ENCODE measurements around the gene USP47. TPM values are rescaled to one million over a fixed set of nuclear protein-coding genes. Genes with fewer than 3 reads are reported as not detected.

Gene USP47
- total RNA-seq, 1 experiment from 2014 or later: 50.4 TPM

- no peaks in the 10 kb centered on the region for H3K9me3 ChIP-seq
- peaks cover 17% of the 10 kb centered on the region for H3K4me1 ChIP-seq
- intact Hi-C loops (cut with micrococcal nuclease; ENCODE audit: unreplicated experiment): no loop called here
- Mint-ChIP-seq H3K4me3 (ENCODE audit: unreplicated experiment) (no peak overlapping the region), H3K27ac (ENCODE audit: unreplicated experiment) (no peak overlapping the region), H3K9me3 (ENCODE audit: unreplicated experiment) (peaks cover 4% of the 10 kb centered on the region), H3K4me1 (ENCODE audit: low read depth, unreplicated experiment) (peaks cover 34% of the 10 kb centered on the region), H3K27me3 (ENCODE audit: insufficient read depth, unreplicated experiment) (no peaks in the 10 kb centered on the region), H3K36me3 (ENCODE audit: insufficient read depth, unreplicated experiment) (peaks cover 60% of the 10 kb centered on the region)
- H3K4me3 ChIP-seq (ENCODE audit: low read depth, low read length): no peak overlapping the region
- BruUV-seq (replicated peaks): no TSS peak
- ChIA-PET CTCF (no interaction called here), POLR2A (no interaction called here)
- DNase-seq: no peak
- peaks cover 4% of the 10 kb centered on the region; the same call in 1 of the 2 replicates for H3K36me3 ChIP-seq (ENCODE audit: control insufficient read depth, insufficient read depth, low read length)
- no peak for TF ChIP-seq CTCF (IDR thresholded peaks at IDR 0.05; ENCODE audit: insufficient read depth in 1 of 2, low read depth in 1 of 2, low read length in 1 of 2, severe bottlenecking in 1 of 2, unreplicated experiment in 1 of 2)
- no peaks in the 10 kb centered on the region for H3K27me3 ChIP-seq (replicated peaks; ENCODE audit: control insufficient read depth, insufficient read depth, low read length)
Measured at GRCh38 chr11:11983427-11983826, 141.7 kb downstream of the USP47 start.

- CTCF ChIA-PET: interaction anchor here (1.4 kb wide), 1 partner anchor 60 kb away, joined by 7 read pairs; no protein-coding TSS in a partner anchor
- intact Hi-C loops (cut with micrococcal nuclease; ENCODE audit: unreplicated experiment): no loop called here
- POLR2A ChIA-PET: no interaction called here
Measured at GRCh38 chr11:11984563-11984962, 142.8 kb downstream of the USP47 start.

GRCh38 chr11:11985016-11985715 is 143.4 kb downstream of the USP47 start:
- Mint-ChIP-seq H3K27ac (ENCODE audit: unreplicated experiment) (no peak overlapping the region), H3K4me1 (ENCODE audit: low read depth, unreplicated experiment) (peaks cover 23% of the 10 kb centered on the region), H3K4me3 (ENCODE audit: unreplicated experiment) (no peak overlapping the region), H3K27me3 (ENCODE audit: insufficient read depth, unreplicated experiment) (no peaks in the 10 kb centered on the region), H3K9me3 (ENCODE audit: unreplicated experiment) (no peaks in the 10 kb centered on the region), H3K36me3 (ENCODE audit: insufficient read depth, unreplicated experiment) (peaks cover 62% of the 10 kb centered on the region)
- TF ChIP-seq CTCF (IDR thresholded peaks at IDR 0.05; ENCODE audit: insufficient read depth in 1 of 2, low read depth in 1 of 2, low read length in 1 of 2, severe bottlenecking in 1 of 2, unreplicated experiment in 1 of 2): no peak
- no peak for DNase-seq
- ChIA-PET POLR2A (no interaction called here), CTCF (interaction anchor here (1.4 kb wide), 1 partner anchor 59 kb away, joined by 7 read pairs; no protein-coding TSS in a partner anchor)
- H3K36me3 ChIP-seq (ENCODE audit: control insufficient read depth, insufficient read depth, low read length): peaks cover 5% of the 10 kb centered on the region
- intact Hi-C loops (cut with micrococcal nuclease; ENCODE audit: unreplicated experiment): no loop called here
- H3K4me1 ChIP-seq: peaks cover 17% of the 10 kb centered on the region
- H3K9me3 ChIP-seq: no peaks in the 10 kb centered on the region
- BruUV-seq (replicated peaks): no TSS peak
- H3K27me3 ChIP-seq (replicated peaks; ENCODE audit: control insufficient read depth, insufficient read depth, low read length): no peaks in the 10 kb centered on the region
- no peak overlapping the region for H3K4me3 ChIP-seq (ENCODE audit: low read depth, low read length)

More at GRCh38 chr11:11984563-11984962, 142.8 kb downstream of the USP47 start:
- Histone ChIP-seq H3K36me3 (ENCODE audit: control insufficient read depth, insufficient read depth, low read length) (peaks cover 4% of the 10 kb centered on the region; the same call in 1 of the 2 replicates), H3K27me3 (replicated peaks; ENCODE audit: control insufficient read depth, insufficient read depth, low read length) (no peaks in the 10 kb centered on the region), H3K4me1 (peaks cover 22% of the 10 kb centered on the region), H3K9me3 (no peaks in the 10 kb centered on the region), H3K4me3 (ENCODE audit: low read depth, low read length) (no peak overlapping the region)
- Mint-ChIP-seq H3K36me3 (ENCODE audit: insufficient read depth, unreplicated experiment) (peaks cover 66% of the 10 kb centered on the region), H3K4me3 (ENCODE audit: unreplicated experiment) (no peak overlapping the region), H3K27ac (ENCODE audit: unreplicated experiment) (no peak overlapping the region), H3K9me3 (ENCODE audit: unreplicated experiment) (no peaks in the 10 kb centered on the region), H3K4me1 (ENCODE audit: low read depth, unreplicated experiment) (peaks cover 29% of the 10 kb centered on the region), H3K27me3 (ENCODE audit: insufficient read depth, unreplicated experiment) (no peaks in the 10 kb centered on the region)
- BruUV-seq (replicated peaks): no TSS peak
- TF ChIP-seq CTCF (IDR thresholded peaks at IDR 0.05; ENCODE audit: insufficient read depth in 1 of 2, low read depth in 1 of 2, low read length in 1 of 2, severe bottlenecking in 1 of 2, unreplicated experiment in 1 of 2): no peak
- DNase-seq: no peak
